Keratinocyte (primary cell): Measurements from ENCODE around the gene EVI5L.

Experiments used
- EZH2 ChIP-seq: IDR thresholded peaks from one replicate; pipeline ENCODE4 v1.6.1; 2012; ENCODE audit warnings: inconsistent platforms, mild to moderate bottlenecking, low read length, moderate library complexity
- TF ChIP-seq, protein P1 (sequence below), 3 experiments: IDR thresholded peaks in 1 of 3; conservative IDR thresholded peaks in 1 of 3; optimal IDR thresholded peaks in 1 of 3; 2 replicates in 2 of 3; 3 replicates in 1 of 3; pipeline versions ENCODE3 to v1.5.1; 2011; ENCODE audit warnings: low read length in 3 of 3, mild to moderate bottlenecking in 3 of 3, moderate library complexity in 2 of 3, control low read depth in 1 of 3, inconsistent platforms in 1 of 3; ENCODE audit not compliant: insufficient read depth in 2 of 3; ENCODE audit errors: extremely low read depth in 1 of 3

DNA sequence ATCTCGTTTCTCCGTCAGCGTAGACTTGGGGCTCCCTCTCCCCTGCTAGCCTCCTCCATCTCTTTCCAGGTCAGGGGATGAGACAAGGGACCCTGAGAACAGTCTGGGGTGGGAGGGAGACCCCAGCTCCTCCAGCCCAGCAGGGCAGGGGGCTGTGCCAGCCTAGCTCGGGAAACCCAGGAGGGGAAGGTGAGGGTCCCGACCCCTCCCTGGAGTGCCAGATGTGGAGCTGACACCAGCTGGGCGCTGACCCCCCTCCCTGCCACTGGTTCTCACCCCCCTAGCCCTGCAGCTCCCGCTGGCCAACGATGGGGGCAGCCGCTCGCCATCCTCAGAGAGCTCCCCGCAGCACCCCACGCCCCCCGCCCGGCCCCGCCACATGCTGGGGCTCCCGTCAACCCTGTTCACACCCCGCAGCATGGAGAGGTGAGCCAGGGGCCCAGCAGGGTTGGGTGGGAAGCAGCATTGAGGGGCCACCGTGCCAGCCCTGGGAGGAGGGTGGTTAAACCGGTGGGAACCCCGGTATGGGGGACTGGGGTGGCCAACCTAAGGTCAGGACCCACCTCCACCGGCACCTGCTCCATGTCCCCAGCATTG lies 79.6 kb downstream of the EVI5L start:
- TF ChIP-seq, protein P1, sequence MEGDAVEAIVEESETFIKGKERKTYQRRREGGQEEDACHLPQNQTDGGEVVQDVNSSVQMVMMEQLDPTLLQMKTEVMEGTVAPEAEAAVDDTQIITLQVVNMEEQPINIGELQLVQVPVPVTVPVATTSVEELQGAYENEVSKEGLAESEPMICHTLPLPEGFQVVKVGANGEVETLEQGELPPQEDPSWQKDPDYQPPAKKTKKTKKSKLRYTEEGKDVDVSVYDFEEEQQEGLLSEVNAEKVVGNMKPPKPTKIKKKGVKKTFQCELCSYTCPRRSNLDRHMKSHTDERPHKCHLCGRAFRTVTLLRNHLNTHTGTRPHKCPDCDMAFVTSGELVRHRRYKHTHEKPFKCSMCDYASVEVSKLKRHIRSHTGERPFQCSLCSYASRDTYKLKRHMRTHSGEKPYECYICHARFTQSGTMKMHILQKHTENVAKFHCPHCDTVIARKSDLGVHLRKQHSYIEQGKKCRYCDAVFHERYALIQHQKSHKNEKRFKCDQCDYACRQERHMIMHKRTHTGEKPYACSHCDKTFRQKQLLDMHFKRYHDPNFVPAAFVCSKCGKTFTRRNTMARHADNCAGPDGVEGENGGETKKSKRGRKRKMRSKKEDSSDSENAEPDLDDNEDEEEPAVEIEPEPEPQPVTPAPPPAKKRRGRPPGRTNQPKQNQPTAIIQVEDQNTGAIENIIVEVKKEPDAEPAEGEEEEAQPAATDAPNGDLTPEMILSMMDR (optimal IDR thresholded peaks at IDR 0.05 in 1 of 3, IDR thresholded peaks at IDR 0.05 in 1 of 3, conservative IDR thresholded peaks at IDR 0.05 in 1 of 3; ENCODE audit: extremely low read depth in 1 of 3, insufficient read depth in 2 of 3, low read length in 3 of 3): no peak
- no peak for TF ChIP-seq EZH2
